Nephron progenitor cell (in vitro differentiated cells): ENCODE data around the gene RIPOR1.
A peak's percentile ranks its signal among the peaks of the same experiment; 100 is the strongest.

Experiments used
- DNase-seq: peaks from one replicate; pipeline ENCODE4 v3.0.0; 2021
- H3K27ac Mint-ChIP-seq: 2 replicates; pipeline ENCODE4 v1.8.0; 2021; ENCODE audit warnings: mild to moderate bottlenecking, moderate library complexity, mixed read lengths
- H3K27me3 Mint-ChIP-seq: 2 replicates; pipeline ENCODE4 v1.8.0; 2021; ENCODE audit warnings: mild to moderate bottlenecking, low read depth, mixed read lengths; ENCODE audit not compliant: poor library complexity
- H3K36me3 Mint-ChIP-seq: 2 replicates; pipeline ENCODE4 v1.8.0; 2021; ENCODE audit warnings: low read depth, mixed read lengths
- H3K4me1 Mint-ChIP-seq: 2 replicates; pipeline ENCODE4 v1.8.0; 2021; ENCODE audit warnings: mixed read lengths
- H3K4me3 Mint-ChIP-seq: 2 replicates; pipeline ENCODE4 v1.8.0; 2021; ENCODE audit warnings: mild to moderate bottlenecking, moderate library complexity, mixed read lengths
- H3K9me3 Mint-ChIP-seq: 2 replicates; pipeline ENCODE4 v1.8.0; 2021; ENCODE audit warnings: mild to moderate bottlenecking, moderate library complexity, mixed read lengths
- CTCF ChIP-seq: fragments of 200-600 bp; sonication (generic); IDR thresholded peaks from 2 replicates; pipeline ENCODE4 v1.5.0; 2021; ENCODE audit warnings: antibody characterized with exemption

Gene RIPOR1

GRCh38 chr16:67594256-67594915 is 65.8 kb downstream of the RIPOR1 start:
- peak overlapping the region; percentile 97 for H3K27ac Mint-ChIP-seq
- H3K36me3 Mint-ChIP-seq: peaks cover 17% of the 10 kb centered on the region
- no peak for DNase-seq
- H3K9me3 Mint-ChIP-seq: no peaks in the 10 kb centered on the region
- no peaks in the 10 kb centered on the region for H3K27me3 Mint-ChIP-seq
- peaks cover 33% of the 10 kb centered on the region for H3K4me1 Mint-ChIP-seq
- TF ChIP-seq CTCF: no peak
- no peak overlapping the region for H3K4me3 Mint-ChIP-seq

- no peak for DNase-seq
- H3K36me3 Mint-ChIP-seq: peaks cover 17% of the 10 kb centered on the region
These were observed 66.3 kb downstream of the RIPOR1 start for GRCh38 chr16:67594956-67595355.

More at GRCh38 chr16:67594956-67595355, 66.3 kb downstream of the RIPOR1 start:
- Mint-ChIP-seq H3K4me3 (no peak overlapping the region), H3K27ac (peak overlapping the region; percentile 49), H3K4me1 (peaks cover 38% of the 10 kb centered on the region), H3K27me3 (no peaks in the 10 kb centered on the region), H3K9me3 (no peaks in the 10 kb centered on the region)
- TF ChIP-seq CTCF: no peak
